Astrocyte of the cerebellum (primary cell): ENCODE results near the gene ZFP90.

Experiments used
- DNase-seq: peaks from one replicate; pipeline ENCODE4 v3.0.0-alpha.2; 2011; ENCODE audit warnings: low read depth
- H3K4me3 ChIP-seq: 2 replicates; pipeline ENCODE4 v1.5.1; 2011; ENCODE audit warnings: mild to moderate bottlenecking, low read depth, low read length, moderate library complexity
- CTCF ChIP-seq: IDR thresholded peaks from 2 replicates; pipeline ENCODE4 v1.5.1; 2012; ENCODE audit warnings: low read length, low read depth, moderate library complexity, mild to moderate bottlenecking; ENCODE audit errors: missing control alignments
- in situ Hi-C: cut with HindIII; loops from 2 replicates; pipeline ENCODE4 v1.10.0; 2017; ENCODE audit warnings: low sequenced_read_pairs

Gene ZFP90

GRCh38 chr16:68538880-68539701 is at the start of gene ZFP90:
TSS of gene ZFP90 (plus strand) at chr16:68539291. CDS start at chr16:68539793, 502 bp downstream.
- in situ Hi-C loops = no loop called here
- peak within 1 kb of the TSS; percentile 88 for H3K4me3 ChIP-seq
- peak; percentile 61 for DNase-seq
- no peak for TF ChIP-seq CTCF

- no peak for TF ChIP-seq CTCF
- no peak for DNase-seq
- H3K4me3 ChIP-seq = no peak overlapping the region
- in situ Hi-C loops = no loop called here
These were observed 48.7 kb upstream of the ZFP90 start for GRCh38 chr16:68490358-68490757.

DNA sequence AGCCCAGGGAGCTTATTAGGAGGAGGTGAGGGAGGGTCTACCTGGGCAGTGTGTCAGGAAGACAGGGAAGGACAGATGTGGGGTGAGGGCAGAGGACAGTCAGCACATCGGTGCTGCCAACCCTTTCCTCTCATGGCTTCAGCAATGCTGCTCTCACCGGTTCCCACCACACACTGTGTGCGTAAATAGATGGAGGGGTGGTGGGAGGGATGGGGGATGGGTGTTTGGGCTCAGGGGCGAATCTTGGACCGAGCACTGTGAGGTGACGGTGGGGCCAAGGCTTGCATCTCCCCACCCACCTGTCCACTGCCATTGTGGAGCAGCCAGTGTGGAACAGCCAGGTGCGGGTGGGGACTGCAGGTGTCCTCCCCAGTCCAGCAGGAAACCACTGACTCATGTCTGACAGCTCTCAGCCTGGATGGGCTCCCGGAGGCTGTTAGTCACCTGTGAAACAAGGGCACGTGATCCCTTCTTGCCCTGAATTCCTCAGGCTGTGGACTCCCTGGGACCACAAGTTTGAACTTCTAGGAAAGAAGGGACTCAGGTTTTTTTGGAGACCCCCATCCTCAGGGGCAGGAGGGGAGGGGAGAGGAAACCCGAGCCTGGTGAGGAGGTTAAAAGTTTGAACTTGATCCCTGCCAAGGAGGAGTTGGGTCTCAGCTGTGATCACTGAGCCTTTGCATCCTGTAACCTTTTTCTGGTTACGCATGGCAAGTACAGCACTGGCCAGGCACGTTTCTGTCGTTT is 48.1 kb upstream of the ZFP90 start:
- in situ Hi-C loops = no loop called here
- H3K4me3 ChIP-seq = no peak overlapping the region
- TF ChIP-seq CTCF = no peak
- peak; percentile 16 for DNase-seq

- TF ChIP-seq CTCF = no peak
- no peak for DNase-seq
- H3K4me3 ChIP-seq = no peak overlapping the region
- in situ Hi-C loops = no loop called here
These were observed 47.5 kb upstream of the ZFP90 start for GRCh38 chr16:68491576-68491950.

DNA sequence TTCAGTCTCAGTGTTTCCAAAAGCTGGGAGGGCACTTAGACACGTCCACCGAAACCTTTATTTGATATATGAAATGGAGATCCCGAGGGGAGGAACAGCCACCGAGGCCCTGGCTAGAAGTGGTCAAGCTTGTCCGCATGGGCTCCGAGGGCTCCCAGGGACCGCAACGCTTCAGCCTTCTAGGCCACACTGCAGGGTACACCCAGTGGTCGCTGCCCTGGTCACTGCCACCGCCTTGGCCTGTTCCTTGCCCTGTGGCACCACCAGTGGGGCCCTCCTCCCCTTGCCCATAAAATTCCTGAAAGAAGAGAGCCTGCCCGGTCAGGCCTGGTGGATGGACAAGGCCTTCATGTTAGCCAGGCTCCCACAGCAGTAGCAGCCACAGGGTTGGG is 46.9 kb upstream of the ZFP90 start:
- no peak for DNase-seq
- in situ Hi-C loops = no loop called here
- no peak for TF ChIP-seq CTCF
- no peak overlapping the region for H3K4me3 ChIP-seq

- no peak for TF ChIP-seq CTCF
- H3K4me3 ChIP-seq = no peak overlapping the region
- no peak for DNase-seq
- in situ Hi-C loops = no loop called here
These were observed 46.3 kb upstream of the ZFP90 start for GRCh38 chr16:68492543-68493411.
